ENCODE measurements around the gene PRKCA.

DNA sequence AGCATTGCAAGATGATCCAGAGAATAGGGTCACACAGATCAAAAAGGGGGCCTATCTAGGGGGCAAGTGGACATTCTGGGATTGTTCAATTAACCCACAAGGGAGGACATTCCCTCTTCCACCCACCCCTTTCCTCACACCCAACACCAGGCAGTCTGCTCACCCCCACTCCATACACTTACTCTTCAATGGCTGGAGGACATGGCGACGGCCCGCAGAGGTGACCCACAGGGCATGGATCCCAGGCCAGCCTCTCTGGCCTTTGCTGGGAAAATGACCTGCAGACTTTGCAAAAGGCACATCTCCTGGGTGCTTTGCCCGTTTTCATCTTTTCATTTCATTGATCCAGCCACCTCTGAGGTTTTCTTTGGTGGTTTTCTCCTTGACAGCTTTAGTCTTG is 530.8 kb downstream of the PRKCA start:
- TF ChIP-seq, protein P1, sequence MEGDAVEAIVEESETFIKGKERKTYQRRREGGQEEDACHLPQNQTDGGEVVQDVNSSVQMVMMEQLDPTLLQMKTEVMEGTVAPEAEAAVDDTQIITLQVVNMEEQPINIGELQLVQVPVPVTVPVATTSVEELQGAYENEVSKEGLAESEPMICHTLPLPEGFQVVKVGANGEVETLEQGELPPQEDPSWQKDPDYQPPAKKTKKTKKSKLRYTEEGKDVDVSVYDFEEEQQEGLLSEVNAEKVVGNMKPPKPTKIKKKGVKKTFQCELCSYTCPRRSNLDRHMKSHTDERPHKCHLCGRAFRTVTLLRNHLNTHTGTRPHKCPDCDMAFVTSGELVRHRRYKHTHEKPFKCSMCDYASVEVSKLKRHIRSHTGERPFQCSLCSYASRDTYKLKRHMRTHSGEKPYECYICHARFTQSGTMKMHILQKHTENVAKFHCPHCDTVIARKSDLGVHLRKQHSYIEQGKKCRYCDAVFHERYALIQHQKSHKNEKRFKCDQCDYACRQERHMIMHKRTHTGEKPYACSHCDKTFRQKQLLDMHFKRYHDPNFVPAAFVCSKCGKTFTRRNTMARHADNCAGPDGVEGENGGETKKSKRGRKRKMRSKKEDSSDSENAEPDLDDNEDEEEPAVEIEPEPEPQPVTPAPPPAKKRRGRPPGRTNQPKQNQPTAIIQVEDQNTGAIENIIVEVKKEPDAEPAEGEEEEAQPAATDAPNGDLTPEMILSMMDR (IDR thresholded peaks at IDR 0.05; ENCODE audit: low read depth, low read length, poor library complexity, severe bottlenecking), result no peak
- TF ChIP-seq EZH2phosphoT487 (IDR thresholded peaks at IDR 0.05; ENCODE audit: borderline replicate concordance, low read length), result no peak

Data from DOHH2 (cell line).